Measurements from ENCODE around the gene MAPRE2. TPM values are rescaled to one million over a fixed set of nuclear protein-coding genes. Genes with fewer than 3 reads are reported as not detected.

Gene MAPRE2
- total and polyA plus RNA-seq, 11 donors: 36.4 to 190 (median 137) TPM

DNA sequence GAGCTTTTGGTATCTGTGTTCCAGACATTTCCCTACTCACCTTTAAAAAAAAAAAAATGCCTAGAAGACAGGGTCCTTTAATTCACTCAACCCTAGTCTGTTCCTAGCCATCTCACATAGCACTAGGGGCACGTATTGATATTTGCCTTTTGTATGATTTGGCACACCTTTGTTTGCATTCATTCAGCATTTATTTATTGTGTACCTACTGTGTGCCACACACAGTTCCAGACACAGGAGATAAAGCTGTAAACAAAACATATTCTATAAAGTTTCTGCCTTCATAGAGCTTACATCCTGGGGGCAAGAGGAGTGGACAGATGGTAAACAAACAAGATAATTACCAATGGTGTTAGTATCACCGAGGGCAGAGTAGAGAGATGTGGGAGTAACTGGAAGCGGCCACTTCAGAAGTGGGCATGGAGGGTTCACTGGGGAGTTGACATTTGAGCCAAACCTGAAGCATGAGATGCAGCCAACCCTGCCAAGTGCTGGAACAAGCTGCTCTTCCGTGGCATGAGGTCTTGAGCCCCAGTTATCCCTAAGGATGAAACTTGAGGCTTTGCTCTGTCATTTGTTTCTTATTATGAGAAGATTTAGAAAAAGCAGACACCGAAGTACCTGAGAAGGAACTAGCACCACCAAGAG, 18.2 kb downstream of the MAPRE2 start:
- Histone ChIP-seq H3K27ac (peak overlapping the region in 8 of 12 donors; percentile 1 to 57 (median 32)), H3K4me1 (peaks cover 3 to 71% (median 29%) of the 10 kb centered on the region in 12 donors), H3K27me3 (no peaks in the 10 kb centered on the region), H3K36me3 (no peaks in the 10 kb centered on the region), H3K4me3 (no peak overlapping the region), H3K9me3 (no peaks in the 10 kb centered on the region)
- intact Hi-C loops (cut with DNase I): no loop called here
- peak in 3 of 4 donors; percentile 62 to 72 (median 66) for ATAC-seq
- WGBS, 4 donors: 63 to 71% (median 67%) methylated on average over 5 of the region's 5 CpGs
- DNase-seq: no peak
- TF ChIP-seq, protein P1, sequence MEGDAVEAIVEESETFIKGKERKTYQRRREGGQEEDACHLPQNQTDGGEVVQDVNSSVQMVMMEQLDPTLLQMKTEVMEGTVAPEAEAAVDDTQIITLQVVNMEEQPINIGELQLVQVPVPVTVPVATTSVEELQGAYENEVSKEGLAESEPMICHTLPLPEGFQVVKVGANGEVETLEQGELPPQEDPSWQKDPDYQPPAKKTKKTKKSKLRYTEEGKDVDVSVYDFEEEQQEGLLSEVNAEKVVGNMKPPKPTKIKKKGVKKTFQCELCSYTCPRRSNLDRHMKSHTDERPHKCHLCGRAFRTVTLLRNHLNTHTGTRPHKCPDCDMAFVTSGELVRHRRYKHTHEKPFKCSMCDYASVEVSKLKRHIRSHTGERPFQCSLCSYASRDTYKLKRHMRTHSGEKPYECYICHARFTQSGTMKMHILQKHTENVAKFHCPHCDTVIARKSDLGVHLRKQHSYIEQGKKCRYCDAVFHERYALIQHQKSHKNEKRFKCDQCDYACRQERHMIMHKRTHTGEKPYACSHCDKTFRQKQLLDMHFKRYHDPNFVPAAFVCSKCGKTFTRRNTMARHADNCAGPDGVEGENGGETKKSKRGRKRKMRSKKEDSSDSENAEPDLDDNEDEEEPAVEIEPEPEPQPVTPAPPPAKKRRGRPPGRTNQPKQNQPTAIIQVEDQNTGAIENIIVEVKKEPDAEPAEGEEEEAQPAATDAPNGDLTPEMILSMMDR (IDR thresholded peaks at IDR 0.05): no peak
- no peak for TF ChIP-seq POLR2A (IDR thresholded peaks at IDR 0.05)

DNA sequence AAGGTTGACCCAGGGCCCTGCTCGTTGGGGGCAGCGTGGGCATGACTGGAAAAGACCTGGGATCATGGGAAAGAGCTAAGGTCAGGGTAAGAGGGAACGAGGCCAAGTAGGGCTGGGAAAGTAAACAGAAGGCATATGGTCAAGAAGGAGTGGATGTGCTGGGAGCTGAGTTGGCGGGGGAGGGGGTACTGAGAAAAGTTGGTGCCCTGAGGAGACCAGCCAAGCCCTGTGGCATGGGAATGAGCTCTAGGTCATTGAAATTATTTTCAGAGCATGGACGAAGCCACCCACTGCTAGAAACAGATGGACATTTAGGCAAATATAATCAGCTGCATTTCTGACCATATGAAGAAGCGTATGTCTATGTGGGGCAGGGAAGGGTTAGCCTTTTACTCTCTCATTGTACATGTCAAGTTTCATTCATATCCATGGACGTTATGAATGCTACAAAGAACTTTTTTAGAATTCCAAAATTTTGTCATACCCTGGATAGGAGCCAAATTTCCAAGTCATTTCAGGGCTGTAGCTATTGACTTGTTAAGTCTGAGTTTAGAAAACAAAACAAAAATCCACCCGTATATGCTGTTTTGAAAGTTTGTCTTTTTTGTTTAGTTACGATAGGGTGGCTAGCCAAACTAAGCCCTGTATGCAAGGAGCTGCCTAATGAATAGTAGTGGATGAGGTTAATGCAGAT, 19.1 kb downstream of the MAPRE2 start:
- intact Hi-C loops (cut with DNase I): no loop called here
- H3K36me3 ChIP-seq: no peaks in the 10 kb centered on the region
- no peaks in the 10 kb centered on the region for H3K9me3 ChIP-seq
- no peaks in the 10 kb centered on the region for H3K27me3 ChIP-seq
- peak; percentile 13 to 46 (median 24) for ATAC-seq
- H3K27ac ChIP-seq: peak overlapping the region in 9 of 12 donors; percentile 4 to 57 (median 39)
- 61 to 66% (median 65%) methylated on average over 9 of the region's 9 CpGs for WGBS, 4 donors
- no peak for TF ChIP-seq POLR2A (IDR thresholded peaks at IDR 0.05)
- TF ChIP-seq, protein P1 (IDR thresholded peaks at IDR 0.05): no peak
- no peak for DNase-seq
- peaks cover 3 to 77% (median 31%) of the 10 kb centered on the region in 12 donors for H3K4me1 ChIP-seq
- H3K4me3 ChIP-seq: no peak overlapping the region

DNA sequence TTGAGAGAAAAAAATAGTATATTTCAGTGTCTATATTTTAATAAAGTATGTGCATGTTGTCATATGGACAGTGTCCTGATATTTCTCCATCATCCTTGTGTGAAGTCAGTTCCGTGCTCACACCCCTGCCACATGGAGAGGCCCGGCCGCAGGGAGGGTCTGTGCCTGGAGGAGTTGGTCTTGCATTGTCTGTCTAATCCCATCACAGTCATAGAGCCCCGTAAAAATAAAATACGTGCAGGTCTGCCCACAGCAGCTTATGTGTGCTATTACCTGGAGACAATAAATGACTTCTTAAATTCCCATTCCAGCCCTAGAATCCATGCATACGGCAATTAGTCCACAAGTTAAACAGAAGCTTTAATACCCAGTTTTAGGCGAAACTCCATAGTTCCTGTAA, 20.1 kb downstream of the MAPRE2 start:
- DNase-seq: no peak
- Histone ChIP-seq H3K4me3 (no peak overlapping the region), H3K27ac (peak overlapping the region in 7 of 12 donors; percentile 4 to 44 (median 25)), H3K9me3 (no peaks in the 10 kb centered on the region), H3K27me3 (no peaks in the 10 kb centered on the region), H3K36me3 (no peaks in the 10 kb centered on the region), H3K4me1 (peaks cover 3 to 84% (median 29%) of the 10 kb centered on the region in 12 donors)
- ATAC-seq: no peak
- intact Hi-C loops (cut with DNase I): no loop called here
- TF ChIP-seq, protein P1 (IDR thresholded peaks at IDR 0.05): no peak
- no peak for TF ChIP-seq POLR2A (IDR thresholded peaks at IDR 0.05)
- 64 to 76% (median 65%) methylated on average over 7 of the region's 7 CpGs for WGBS, 4 donors

DNA sequence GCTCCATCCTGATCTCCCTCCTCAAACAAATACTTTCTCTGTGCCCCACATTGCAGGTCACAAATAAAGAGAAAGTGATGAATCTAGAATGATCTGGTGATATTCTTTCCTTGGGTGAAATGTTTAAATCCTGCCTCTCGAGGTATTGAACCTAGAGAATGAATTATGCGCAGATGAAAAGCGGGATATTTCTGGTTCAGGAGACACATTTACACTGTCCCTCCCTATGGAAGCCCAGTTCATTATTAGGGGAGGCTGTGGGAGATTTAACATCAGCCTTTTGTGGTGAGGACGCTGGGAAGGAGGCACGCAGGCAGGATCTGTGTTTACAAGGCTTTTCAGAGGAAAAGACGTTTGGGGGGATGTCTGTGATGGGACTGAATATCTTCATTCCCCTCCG, 20.6 kb downstream of the MAPRE2 start:
- H3K27me3 ChIP-seq: no peaks in the 10 kb centered on the region
- no peak for DNase-seq
- H3K4me3 ChIP-seq: no peak overlapping the region
- intact Hi-C loops (cut with DNase I): no loop called here
- no peaks in the 10 kb centered on the region for H3K9me3 ChIP-seq
- TF ChIP-seq, protein P1 (IDR thresholded peaks at IDR 0.05): no peak
- no peak for TF ChIP-seq POLR2A (IDR thresholded peaks at IDR 0.05)
- peaks cover 3 to 86% (median 29%) of the 10 kb centered on the region in 12 donors for H3K4me1 ChIP-seq
- H3K36me3 ChIP-seq: no peaks in the 10 kb centered on the region
- H3K27ac ChIP-seq: peak overlapping the region in 4 of 12 donors; percentile 6 to 34 (median 22)
- WGBS, 4 donors: 74 to 84% (median 79%) methylated on average over 7 of the region's 7 CpGs
- no peak for ATAC-seq

All from heart left ventricle (tissue), 16 donors.